GM18907 (cell line): ENCODE measurements around the gene RAE1.
"Not testable (repeated sequence)": the region's sequence is repeated elsewhere in the genome, so short reads cannot be mapped to it uniquely, and the experiment has no call there.

Source experiments
- ATAC-seq: cut with Tn5 transposase; IDR thresholded peaks from one replicate; pipeline ENCODE4 v1.9.1; 2021; ENCODE audit warnings: mild to moderate bottlenecking, moderate library complexity; ENCODE audit not compliant: unreplicated experiment

The RAE1 gene

DNA sequence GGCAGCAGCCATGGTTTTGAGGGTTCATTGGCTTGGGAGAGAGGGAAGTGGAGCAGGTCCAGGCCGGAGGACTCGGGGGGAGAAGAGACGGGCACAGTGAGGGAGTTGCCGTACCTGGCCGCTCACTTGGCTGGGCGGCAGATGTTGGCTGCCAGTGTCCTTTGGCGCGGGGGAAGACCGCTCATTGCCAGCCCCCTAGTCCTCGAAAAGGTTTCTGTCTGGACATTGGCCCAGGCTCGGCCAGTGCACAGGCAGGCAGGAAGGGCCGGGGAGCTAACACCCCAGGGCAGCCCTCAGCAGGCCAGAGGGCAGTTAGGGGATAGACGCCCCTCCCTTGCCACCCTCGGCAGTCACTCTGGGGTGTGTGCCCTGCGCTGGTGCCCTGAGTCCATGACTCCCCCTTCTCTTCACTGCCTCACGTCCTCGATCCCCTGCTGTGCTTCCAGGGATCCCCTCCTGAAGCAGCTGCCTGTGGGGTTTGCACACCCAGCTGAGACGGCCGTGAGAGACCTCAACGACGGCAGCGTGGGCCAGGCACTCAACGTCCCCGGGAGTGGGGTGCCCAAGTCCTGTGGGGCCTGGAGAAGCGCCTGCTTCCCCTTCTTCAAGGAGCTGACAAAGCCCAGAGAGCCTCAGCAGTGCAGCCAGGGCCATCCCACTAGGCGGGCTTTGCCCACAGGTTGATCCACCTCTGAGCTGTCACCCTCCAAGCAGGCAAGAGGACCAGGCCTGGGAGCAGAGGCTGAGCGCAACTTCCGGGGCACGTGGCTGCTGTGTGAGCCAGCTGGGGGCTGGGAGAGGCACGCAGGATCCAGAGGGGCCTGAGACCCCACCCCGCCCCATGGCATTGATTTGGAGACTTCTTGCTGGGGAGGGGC lies 60.6 kb downstream of the RAE1 start:
- no peak for ATAC-seq

DNA sequence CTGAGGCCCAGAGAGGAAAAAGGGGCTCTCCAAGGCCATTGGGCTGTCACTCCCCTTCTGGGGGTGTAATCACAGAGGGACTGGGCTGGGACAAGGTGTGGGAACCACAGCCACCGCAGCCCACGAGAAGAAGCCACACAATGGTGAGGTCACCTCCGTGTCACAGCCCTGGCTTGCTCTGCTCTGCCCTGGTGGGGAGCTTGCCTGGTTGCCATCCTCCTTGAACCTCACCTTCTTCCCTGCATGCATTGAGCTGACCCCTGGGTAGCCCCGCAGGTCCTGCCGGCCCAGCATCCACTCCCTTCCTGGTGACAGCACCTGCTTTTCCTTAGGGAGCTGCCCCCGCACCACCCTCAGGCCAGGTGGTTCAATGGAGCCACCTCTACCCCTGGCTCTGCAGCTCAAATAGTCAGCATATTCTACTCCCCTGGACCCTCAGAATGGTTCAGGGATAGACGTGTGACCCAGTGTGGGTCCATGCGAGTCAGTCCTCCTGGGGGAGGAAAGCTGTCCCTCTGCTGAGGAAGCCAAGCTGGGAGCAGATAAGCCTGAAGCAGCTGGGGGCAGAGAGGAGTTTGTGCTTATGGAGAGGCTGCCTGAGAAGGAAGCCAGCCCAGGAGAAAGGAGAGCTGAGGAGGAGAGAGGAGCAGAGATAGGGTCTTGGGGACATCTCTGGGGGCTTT lies 61.4 kb downstream of the RAE1 start:
- no peak for ATAC-seq

DNA sequence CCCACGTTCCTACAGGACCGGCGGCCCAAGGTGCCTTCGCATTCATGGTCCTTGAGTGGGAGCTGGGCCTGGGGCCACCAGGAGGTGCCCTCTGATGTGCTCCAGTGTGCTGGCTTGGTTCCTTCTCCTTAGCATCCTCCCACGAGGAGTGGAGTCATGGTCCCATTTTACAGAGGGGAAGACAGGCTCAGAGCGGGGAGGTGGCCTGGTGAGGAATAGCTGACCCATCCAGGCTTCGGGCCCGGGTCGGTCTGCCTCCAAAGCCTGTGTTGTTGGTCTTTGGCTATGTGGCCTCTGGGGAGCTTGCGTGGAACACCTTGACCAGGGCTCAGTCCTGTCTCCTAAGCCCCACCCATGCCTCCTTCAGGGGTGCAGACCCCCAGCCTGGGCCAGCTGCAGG lies 62.9 kb downstream of the RAE1 start:
- ATAC-seq = no peak

DNA sequence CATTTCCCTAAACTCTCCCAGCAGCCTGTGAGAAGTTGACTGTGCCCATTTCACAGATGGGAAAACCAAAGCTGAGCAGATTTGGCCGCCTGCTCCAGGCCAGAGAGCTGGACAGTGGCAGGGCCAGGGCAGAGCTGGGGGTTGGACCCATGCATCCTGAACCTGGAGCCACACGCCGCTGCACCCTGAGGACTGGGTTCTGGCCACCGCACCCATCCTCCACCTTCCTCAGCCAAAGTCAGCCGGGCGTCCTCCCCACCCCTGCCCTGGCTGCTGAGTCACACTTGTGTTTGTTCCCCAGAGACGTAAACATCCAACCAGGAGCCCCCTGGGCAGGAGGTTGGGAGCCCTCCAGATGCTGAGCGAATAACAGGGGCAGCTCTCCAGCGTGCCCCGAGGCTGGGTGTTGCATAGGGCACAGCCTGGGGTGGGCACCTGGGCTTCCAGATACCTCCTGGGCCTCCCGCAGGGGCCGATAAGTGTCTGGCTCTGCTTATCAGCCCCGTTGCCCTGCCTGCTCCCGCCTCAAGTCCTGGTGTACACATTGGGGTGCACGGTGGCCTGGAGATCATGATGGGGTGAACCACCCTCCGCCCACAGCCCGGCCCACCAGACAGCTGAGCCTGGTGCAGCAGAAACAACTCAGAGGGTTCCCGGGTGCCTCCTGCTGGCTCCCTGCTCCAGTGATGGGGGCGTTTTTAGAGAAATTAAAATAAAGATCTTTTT lies 64.0 kb downstream of the RAE1 start:
- no peak for ATAC-seq

DNA sequence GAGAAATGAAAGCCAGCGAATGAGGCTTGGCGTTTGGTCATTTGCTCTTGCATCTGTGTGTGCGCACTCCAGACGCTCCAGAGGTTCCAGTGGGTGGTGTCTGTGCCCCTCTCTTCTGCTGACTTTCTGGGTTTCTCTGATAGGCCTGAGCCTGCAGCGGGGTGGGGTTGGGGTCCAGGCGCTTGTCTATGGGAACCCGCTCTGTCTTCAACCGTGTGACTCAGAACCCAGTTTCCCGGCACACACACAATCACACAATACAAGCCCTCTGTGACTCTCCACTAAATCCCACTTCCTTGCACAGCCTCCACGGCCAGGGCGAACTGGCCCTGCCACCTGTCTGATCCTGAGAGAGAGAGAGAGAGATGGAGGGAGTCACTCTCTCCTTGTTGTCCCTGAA lies 64.7 kb downstream of the RAE1 start:
- no peak for ATAC-seq

DNA sequence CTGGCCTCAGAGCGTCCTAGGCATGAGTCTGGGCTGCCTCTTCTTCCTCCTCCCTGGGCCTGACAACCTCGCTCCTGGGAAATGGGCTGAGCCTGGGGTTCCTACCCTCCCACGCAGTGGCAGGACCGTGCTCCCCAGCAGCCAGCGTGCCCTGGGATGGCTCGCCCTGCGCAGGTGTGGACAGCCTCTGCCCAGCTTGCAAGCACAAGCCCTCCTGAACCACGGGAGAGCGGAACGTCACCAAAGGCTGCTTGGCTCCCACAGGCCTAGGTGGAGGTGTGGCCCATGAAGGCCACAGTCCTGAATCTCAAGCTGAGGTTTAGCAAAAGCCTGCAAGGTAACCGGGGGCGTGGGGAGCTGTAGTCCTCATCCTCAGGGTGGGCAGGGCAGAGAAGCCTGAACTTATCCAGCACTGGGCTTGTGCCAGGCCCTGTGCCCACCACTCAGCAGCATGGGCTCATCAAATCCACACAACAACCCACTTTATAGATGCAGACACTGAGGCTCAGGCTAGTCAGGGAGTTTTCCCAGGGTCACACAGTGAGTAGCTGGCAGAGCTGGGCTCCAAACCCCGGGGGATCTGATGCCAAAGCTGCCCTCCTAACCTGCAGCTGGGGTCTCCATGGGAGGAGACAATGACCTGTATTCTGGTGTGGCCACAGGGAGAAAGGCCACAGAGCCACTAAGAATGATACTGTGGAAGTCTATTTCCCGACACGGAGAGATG lies 65.4 kb downstream of the RAE1 start:
- ATAC-seq = no peak

DNA sequence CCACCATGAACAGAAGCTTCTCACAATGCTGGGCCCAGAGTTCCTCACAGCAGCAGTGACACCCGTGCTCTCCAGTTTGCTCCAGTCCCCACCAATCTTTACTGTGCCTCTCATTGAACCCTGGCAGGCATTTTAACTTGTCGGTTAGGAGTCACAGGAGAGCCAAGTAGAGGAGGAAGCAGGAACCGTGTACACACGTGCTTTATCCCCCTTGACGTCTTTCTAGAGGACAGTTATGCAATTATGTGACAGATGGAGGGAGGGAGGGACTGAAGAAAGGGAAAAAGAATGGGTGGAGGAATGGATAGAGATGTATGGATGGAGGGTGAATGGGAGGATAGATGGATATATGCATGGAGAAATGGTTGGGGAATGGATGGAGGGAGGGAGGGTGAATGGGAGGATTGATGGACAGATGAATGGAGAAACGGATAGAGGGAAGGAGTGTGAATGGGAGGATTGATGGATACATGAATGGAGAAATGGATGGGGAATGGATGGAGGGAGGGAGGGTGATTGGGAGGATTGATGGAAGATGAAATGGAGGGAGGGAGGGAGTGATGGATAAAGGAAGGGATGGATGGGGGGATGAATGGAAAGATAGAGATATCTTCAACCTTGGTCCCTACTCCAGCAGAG lies 66.1 kb downstream of the RAE1 start:
- ATAC-seq = no peak

DNA sequence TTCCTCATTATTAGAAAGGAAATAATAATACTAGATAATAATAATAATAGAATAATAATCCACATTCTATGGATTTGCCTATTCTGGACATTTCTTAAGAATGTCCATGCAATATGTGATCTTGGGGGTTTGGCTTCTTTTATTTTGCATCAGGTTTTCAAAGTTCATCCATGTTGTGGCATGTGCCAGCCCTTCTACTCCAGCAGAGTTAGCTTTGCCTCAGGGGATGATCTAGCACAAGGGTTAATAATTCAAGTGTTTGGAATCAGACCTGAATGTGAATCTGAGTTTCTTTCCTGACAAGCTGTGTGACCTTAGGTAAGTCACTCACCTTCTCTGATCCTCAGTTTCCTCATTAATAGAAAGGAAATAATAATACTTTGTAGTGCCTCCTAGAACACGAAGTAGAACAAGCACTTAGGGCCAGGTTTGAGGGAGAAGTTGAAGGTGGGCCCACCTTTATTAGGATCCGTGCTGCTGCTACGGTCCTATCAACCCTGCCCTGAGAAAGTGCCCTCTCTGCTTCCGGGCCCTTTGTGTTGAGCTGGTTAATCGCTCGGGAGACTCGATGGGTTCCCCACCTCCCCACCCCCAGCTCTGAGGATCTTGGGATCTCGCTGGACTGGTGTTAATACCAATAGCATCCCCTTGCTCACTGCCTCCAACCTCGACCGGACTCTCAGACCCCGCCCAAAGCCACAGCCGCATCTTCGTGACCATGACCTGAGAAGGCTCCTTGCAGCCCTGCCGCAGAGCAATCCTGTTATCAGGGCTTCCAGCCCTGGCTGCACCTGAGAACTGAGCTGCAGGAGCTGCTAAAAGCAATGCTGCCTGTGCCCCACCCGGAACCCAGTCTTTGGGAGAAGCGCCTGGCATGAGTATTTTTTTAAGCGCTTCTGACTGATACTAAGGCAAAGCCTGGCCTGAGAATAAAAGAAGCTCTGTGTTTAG lies 67.0 kb downstream of the RAE1 start:
- ATAC-seq = no peak

DNA sequence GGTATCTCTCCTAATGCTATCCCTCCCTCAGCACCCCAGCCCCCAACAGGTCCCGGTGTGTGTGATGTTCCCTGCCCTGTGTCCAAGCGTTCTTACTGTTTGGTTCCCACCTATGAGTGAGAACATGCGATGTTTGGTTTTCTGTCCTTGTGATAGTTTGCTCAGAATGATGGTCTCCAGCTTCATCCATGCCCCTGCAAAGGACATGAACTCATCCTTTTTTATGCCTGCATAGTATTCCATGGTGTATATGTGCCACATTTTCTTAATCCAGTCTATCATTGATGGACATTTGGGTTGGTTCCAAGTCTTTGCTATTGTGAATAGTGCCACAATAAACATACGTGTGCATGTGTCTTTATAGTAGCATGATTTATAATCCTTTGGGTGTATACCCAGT lies 68.4 kb downstream of the RAE1 start:
- ATAC-seq = not testable (repeated sequence)

DNA sequence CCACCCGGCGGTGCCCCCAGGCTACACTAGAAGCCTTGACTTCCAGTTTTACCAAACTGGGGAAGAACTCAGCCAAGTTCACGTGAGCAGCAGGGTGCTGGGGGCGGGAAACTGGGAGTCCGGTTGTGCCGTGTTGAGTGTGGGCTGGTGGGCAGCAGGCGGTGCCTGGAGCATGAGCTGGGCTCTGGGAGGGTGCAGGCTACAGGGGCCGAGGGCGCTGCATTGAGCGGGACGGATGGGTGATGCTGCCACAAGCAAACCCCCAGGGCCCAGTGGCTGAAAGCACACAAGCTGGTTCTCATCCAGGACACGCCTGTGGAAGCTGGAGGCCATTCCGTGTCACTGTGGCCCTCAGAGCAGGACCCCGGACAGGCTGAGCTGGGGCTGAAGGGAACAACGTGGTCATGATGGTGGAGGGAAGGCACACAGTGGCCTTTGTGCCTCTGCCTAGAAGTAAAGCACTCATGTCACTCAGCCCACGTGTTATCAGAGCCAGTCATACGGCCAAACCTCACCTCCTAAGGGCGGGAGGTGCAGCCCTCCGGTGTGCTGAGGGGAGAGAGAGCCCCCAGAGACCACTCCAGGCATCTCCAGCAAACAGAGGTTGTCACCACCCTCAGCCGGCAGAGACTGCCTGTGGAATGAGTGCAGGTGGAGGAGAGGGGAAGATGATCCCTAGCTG lies 69.7 kb downstream of the RAE1 start:
- ATAC-seq = no peak

DNA sequence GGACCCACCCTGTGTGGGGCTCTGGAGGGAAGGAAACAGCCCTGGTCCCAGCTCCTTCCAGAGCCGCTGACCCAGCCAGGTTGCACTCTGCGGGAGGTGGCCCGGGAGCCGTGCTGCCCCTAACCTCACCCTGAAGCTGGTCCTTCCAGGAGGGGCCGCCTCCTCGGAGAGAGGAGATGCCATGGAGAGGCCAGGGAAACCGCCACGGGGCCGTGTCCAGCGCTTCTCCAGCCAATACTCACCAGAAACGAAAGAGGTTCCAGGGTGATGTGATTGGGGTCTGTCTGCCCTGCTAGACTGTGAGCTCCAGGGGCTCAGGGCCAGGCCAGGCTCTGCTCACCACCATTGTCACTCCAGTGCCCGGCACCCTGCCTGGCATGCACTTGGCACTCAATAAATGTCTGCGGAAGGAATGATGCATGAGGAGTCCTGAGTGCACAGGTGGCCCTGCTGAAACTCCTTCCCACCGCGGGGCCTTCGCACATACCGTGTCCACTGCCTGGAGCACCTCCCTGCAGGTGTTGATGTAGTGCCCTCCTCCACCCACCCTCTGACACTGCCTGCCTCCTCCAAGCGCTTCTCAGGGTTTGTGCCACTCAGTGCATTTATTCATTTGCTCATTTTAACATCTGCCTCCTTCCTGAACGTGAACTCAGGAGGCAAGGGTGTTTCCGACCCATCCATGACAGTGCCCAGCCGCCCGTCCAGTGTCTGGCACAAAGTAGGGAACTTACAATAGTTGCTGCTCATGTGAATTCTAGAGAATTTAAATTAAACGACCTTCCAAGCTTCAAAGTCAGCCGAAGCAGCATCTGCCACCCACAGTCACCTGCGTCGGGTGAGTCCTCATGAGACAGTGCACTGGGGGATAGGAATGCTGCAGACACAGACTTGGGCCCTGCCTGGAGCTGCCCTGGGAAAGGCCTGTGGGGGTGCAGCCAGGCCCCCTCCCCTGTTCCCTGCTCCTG lies 70.5 kb downstream of the RAE1 start:
- ATAC-seq = no peak

DNA sequence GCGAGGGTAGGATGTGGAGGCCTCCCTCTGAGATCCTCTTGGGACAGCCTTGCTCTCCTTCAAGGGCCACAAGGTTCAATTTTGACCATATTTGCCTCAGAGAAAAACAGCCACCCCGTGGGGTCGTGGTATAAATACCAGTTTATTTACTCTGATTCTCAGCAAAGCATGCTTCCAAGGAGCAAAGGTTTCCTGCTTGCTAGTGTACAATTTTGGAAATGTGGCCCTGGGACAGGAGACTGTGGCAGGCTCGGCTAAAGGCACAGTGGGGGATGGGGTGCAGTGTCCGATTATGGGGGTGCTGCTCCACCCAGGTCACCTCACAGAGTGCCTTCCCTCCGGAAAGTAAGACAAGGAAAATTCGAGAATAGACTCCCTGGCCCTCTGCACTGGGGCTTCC lies 71.2 kb downstream of the RAE1 start:
- no peak for ATAC-seq

DNA sequence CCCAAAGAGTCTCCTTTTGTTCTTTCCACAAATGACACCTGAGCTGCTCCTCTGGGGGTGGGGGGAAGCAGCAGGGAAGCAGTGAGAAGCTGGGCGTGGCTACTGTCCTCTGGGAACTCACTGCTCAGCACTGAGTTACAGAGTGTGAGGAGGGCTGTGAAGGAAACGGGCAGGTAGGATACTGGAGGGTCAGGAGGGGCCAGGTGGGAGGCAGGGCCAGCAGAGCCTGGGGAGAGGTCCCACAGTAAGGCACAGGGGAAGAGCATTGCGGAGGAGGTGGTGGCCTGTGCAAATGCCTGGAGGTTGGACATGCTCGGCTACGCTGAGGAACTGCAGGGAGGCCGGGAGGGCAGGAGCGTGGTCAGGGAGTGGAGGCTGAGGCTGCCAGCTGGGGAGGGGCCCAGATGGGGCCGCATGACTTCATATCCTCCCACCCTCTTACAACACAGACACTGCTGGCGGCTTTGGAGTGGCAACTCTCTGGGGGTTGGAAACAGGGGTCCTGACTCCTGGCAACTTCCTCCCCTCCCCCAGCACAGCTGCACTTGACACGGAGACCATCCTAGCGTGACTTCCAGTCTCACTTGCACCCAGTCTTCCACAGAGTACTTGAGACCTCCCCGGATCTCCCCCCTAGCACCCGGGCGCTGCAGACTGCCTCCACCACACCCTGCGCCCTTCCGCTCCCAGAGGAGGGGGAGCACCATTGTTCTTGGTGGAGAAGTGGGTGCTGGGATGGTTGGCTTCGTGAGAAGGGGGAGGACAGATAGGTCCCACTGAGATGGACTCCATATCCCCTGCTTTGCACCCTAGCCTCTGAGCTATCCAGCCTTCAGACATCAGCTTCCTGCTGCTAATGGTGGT lies 74.3 kb downstream of the RAE1 start:
- no peak for ATAC-seq

DNA sequence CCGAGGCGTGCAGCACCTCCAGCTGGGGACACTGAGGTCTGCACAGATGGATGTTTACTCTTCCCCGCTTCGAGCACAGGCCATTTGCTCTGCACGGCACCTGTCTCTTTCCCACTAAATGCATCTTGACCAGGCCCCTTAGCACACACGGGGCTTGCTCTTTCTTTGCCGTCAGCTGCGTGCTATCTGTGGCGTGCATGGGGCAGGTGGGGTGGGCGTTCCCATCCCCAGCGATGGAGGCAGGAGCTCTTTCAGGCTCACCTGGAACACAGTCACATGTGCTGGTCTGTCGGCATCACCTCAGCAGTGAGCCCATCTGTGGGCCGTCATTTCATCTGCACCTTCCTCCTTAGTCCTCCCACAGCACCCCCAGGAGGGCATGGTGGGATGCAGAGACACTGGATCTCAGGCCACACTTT lies 75.2 kb downstream of the RAE1 start:
- no peak for ATAC-seq

DNA sequence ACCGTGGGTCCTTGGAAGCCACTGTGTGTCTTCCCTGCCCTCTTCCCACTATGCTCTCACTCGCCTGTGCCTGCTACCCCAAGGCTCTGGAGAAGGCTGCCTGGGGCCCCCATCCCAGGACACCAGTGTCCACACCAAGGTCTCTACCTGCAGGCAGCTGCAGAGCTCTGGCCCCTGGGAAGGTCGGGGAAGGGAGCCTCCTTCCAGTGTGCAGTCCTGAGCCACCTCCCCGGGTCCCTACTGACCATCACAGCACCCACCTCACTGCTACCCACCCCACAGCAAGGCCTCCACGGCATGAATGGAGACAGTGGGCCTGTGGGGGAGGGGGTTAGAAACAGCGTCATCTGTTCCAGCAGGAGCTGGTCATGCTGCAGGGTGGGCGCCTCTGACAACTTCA lies 75.8 kb downstream of the RAE1 start:
- no peak for ATAC-seq

DNA sequence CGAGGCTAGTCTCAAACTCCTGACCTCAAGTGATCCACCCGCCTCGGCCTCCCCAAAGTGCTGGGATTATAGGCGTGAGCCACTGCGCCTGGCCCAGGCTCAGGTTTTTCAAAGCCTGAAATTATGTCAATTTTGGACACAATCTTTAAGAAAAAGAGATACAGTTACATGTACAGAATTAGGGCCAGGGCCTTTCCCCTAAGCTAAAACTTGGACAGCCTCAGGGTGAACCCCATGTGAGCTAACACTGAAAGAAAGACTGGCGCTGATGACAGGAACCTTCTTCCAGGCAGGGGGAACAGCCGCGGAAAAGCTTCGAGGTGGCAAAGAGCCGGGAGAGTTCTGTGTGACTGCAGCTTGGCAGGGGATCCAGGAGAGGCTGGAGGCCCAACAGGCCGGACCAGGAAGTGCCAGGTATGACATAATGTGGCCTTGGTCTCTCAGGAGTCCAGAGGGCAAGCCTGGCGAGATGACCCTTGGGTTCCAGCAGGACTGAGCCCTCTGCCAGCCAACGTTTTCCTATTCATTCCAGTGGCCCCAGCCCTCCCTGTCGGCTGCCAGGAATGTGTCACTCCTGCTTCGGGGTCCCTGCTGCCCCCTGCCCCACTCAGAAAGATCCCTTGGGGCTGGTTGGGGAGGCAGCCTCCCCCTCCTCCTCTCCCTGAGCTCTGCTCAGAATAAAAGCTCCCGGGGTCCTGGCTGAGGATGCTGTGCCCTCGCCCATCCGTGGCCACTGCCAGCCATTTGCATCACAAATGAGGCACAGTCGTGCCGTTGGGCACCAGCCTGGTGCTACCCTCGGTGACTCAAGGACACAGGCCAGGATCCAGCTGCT lies 77.5 kb downstream of the RAE1 start:
- ATAC-seq = no peak
